ENCODE results near the gene TSPAN31.
A peak's percentile ranks its signal among the peaks of the same experiment; 100 is the strongest.
"Not testable (repeated sequence)": the region's sequence is repeated elsewhere in the genome, so short reads cannot be mapped to it uniquely, and the experiment has no call there.

TSPAN31 gene

GRCh38 chr12:57769594-57769993 is 24.8 kb downstream of the TSPAN31 start:
- DNase-seq, result no peak

GRCh38 chr12:57770734-57771133 is 25.9 kb downstream of the TSPAN31 start:
- DNase-seq, result no peak

- DNase-seq, result peak; percentile 90 to 95
Measured at GRCh38 chr12:57771236-57771872, 26.5 kb downstream of the TSPAN31 start.

GRCh38 chr12:57771873-57772428 is 27.1 kb downstream of the TSPAN31 start, which contains the start of gene METTL1:
Gene METTL1, minus strand, starts transcription at chr12:57772105. Its CDS starts 22 bp downstream, at chr12:57772083.
- peak; percentile 95 for DNase-seq

- peak in 1 of 2 experiments; percentile 72 for DNase-seq
Measured at GRCh38 chr12:57772429-57773322, 27.8 kb downstream of the TSPAN31 start, which contains the start of gene EEF1AKMT3. Gene EEF1AKMT3, plus strand, starts transcription at chr12:57772614. Its CDS starts 111 bp downstream, at chr12:57772725.

- not testable (repeated sequence) for DNase-seq
Measured at GRCh38 chr12:57774634-57775033, 29.8 kb downstream of the TSPAN31 start.

- DNase-seq, result no peak
Measured at GRCh38 chr12:57775044-57775443, 30.2 kb downstream of the TSPAN31 start.

GRCh38 chr12:57775563-57776246 is 30.9 kb downstream of the TSPAN31 start:
- DNase-seq, result no peak

- DNase-seq, result no peak
Measured at GRCh38 chr12:57776247-57776587, 31.4 kb downstream of the TSPAN31 start.

- no peak for DNase-seq
Measured at GRCh38 chr12:57777367-57777766, 32.5 kb downstream of the TSPAN31 start.

GRCh38 chr12:57777911-57778310 is 33.1 kb downstream of the TSPAN31 start:
- DNase-seq, result no peak

- no peak for DNase-seq
Measured at GRCh38 chr12:57779736-57780135, 34.9 kb downstream of the TSPAN31 start.

GRCh38 chr12:57780284-57780897 is 35.6 kb downstream of the TSPAN31 start:
- DNase-seq, result no peak

- no peak for DNase-seq
Measured at GRCh38 chr12:57781244-57781643, 36.4 kb downstream of the TSPAN31 start.

GRCh38 chr12:57781801-57782200 is 37.0 kb downstream of the TSPAN31 start:
- DNase-seq, result no peak

GRCh38 chr12:57782243-57782607 is 37.4 kb downstream of the TSPAN31 start:
- DNase-seq, result no peak

GRCh38 chr12:57782608-57783465 is 38.0 kb downstream of the TSPAN31 start, which contains the start of gene TSFM:
Gene TSFM, plus strand, starts transcription at chr12:57782787. Its CDS starts 15 bp downstream, at chr12:57782802.
- peak; percentile 89 to 93 for DNase-seq

- no peak for DNase-seq
Measured at GRCh38 chr12:57783466-57783801, 38.6 kb downstream of the TSPAN31 start.

GRCh38 chr12:57783861-57784260 is 39.0 kb downstream of the TSPAN31 start:
- DNase-seq, result no peak

- DNase-seq, result no peak
Measured at GRCh38 chr12:57793920-57794319, 49.1 kb downstream of the TSPAN31 start.

GRCh38 chr12:57795354-57795753 is 50.5 kb downstream of the TSPAN31 start:
- DNase-seq, result no peak

- DNase-seq, result no peak
Measured at GRCh38 chr12:57796996-57797395, 52.2 kb downstream of the TSPAN31 start.

Measured in NCI-H446 (cell line).